ENCODE results near the gene USP17L21. TPM values are rescaled to one million over a fixed set of nuclear protein-coding genes. Genes with fewer than 3 reads are reported as not detected.
"Not testable (repeated sequence)": the region's sequence is repeated elsewhere in the genome, so short reads cannot be mapped to it uniquely, and the experiment has no call there.

USP17L21 gene
- total RNA-seq, 2 experiments from 2014 or later: not detected

GRCh38 chr4:9271719-9272118 is 9.0 kb downstream of the USP17L21 start:
- POLR2A ChIA-PET; H3K36me3 Mint-ChIP-seq (ENCODE audit: low read depth); H3K27me3 Mint-ChIP-seq; H3K4me3 Mint-ChIP-seq; H3K4me1 Mint-ChIP-seq; CTCF ChIA-PET; H3K27ac Mint-ChIP-seq; H3K9me3 Mint-ChIP-seq: not testable (repeated sequence)
- peak; percentile 7 for DNase-seq

Other genes with a start within 250 kb of the USP17L21 start
- not detected for gene FAM90A26, start 92.5 kb upstream of the USP17L21 start, total RNA-seq
- gene USP17L10, start 52.2 kb upstream of the USP17L21 start, total RNA-seq: not detected
- gene USP17L11, start 47.5 kb upstream of the USP17L21 start, total RNA-seq: not detected
- not detected for gene USP17L12, start 42.7 kb upstream of the USP17L21 start, total RNA-seq
- not detected for gene USP17L13, start 38.0 kb upstream of the USP17L21 start, total RNA-seq
- gene USP17L15, start 28.5 kb upstream of the USP17L21 start, total RNA-seq: not detected
- not detected for gene USP17L17, start 19.0 kb upstream of the USP17L21 start, total RNA-seq
- gene USP17L18, start 14.2 kb upstream of the USP17L21 start, total RNA-seq: not detected
- not detected for gene USP17L19, start 9.5 kb upstream of the USP17L21 start, total RNA-seq
- gene USP17L20, start 4.7 kb upstream of the USP17L21 start, total RNA-seq: not detected
- gene USP17L22, start 4.7 kb downstream of the USP17L21 start, total RNA-seq: not detected
- not detected for gene USP17L24, start 62.3 kb downstream of the USP17L21 start, total RNA-seq
- gene USP17L25, start 67.0 kb downstream of the USP17L21 start, total RNA-seq: not detected
- not detected for gene USP17L26, start 71.8 kb downstream of the USP17L21 start, total RNA-seq
- gene USP17L5, start 76.5 kb downstream of the USP17L21 start, total RNA-seq: not detected
- gene USP17L27, start 81.3 kb downstream of the USP17L21 start, total RNA-seq: not detected
- not detected for gene USP17L28, start 86.0 kb downstream of the USP17L21 start, total RNA-seq
- gene USP17L29, start 90.8 kb downstream of the USP17L21 start, total RNA-seq: not detected
- gene USP17L30, start 100.3 kb downstream of the USP17L21 start, total RNA-seq: not detected
- not detected for gene DEFB131A, start 181.5 kb downstream of the USP17L21 start, total RNA-seq